GM18909 (cell line): Measurements from ENCODE around the gene DGUOK.
"Not testable (repeated sequence)": the region's sequence is repeated elsewhere in the genome, so short reads cannot be mapped to it uniquely, and the experiment has no call there.

Experiments used
- ATAC-seq: cut with Tn5 transposase; IDR thresholded peaks from one replicate; pipeline ENCODE4 v1.9.1; 2021; ENCODE audit warnings: mild to moderate bottlenecking; ENCODE audit not compliant: unreplicated experiment, poor library complexity

Gene DGUOK

GRCh38 chr2:73919596-73920228, 7.0 kb upstream of the DGUOK start:
- no peak for ATAC-seq

- no peak for ATAC-seq
Observed at GRCh38 chr2:73920577-73921545, 5.8 kb upstream of the DGUOK start.

GRCh38 chr2:73921581-73921980, 5.1 kb upstream of the DGUOK start:
- no peak for ATAC-seq

GRCh38 chr2:73922681-73923080, 4.0 kb upstream of the DGUOK start:
- no peak for ATAC-seq

GRCh38 chr2:73925033-73925704, 1.5 kb upstream of the DGUOK start:
- no peak for ATAC-seq

GRCh38 chr2:73925853-73926492, 707 bp upstream of the DGUOK start:
- ATAC-seq, result no peak

- ATAC-seq, result no peak
Observed at GRCh38 chr2:73927344-73927743, 664 bp downstream of the DGUOK start.

- no peak for ATAC-seq
Observed at GRCh38 chr2:73928963-73929347, 2.3 kb downstream of the DGUOK start.

- no peak for ATAC-seq
Observed at GRCh38 chr2:73930386-73930785, 3.7 kb downstream of the DGUOK start.

- ATAC-seq, result no peak
Observed at GRCh38 chr2:73931531-73932500, 5.1 kb downstream of the DGUOK start.

- ATAC-seq, result no peak
Observed at GRCh38 chr2:73933194-73933593, 6.5 kb downstream of the DGUOK start.

- ATAC-seq, result no peak
Observed at GRCh38 chr2:73935641-73936040, 9.0 kb downstream of the DGUOK start.

- ATAC-seq, result no peak
Observed at GRCh38 chr2:73937103-73937885, 10.6 kb downstream of the DGUOK start.

GRCh38 chr2:73937899-73938298, 11.2 kb downstream of the DGUOK start:
- ATAC-seq, result no peak

- no peak for ATAC-seq
Observed at GRCh38 chr2:73938718-73939352, 12.2 kb downstream of the DGUOK start.

GRCh38 chr2:73939419-73939818, 12.7 kb downstream of the DGUOK start:
- no peak for ATAC-seq

- ATAC-seq, result not testable (repeated sequence)
Observed at GRCh38 chr2:73940066-73940465, 13.4 kb downstream of the DGUOK start.

- ATAC-seq, result no peak
Observed at GRCh38 chr2:73942664-73943063, 16.0 kb downstream of the DGUOK start.
